H1 (cell line): ENCODE measurements around the gene ELL2.

Experiments used
- BRCA1 ChIP-seq: IDR thresholded peaks from 2 replicates; pipeline ENCODE4 v1.6.1; 2012; ENCODE audit warnings: low read depth, low read length, improper control_type of control experiment
- CREB1 ChIP-seq: IDR thresholded peaks from 2 replicates; pipeline ENCODE4 v1.6.1; 2012; ENCODE audit warnings: inconsistent platforms
- CTCF ChIP-seq, 3 experiments: IDR thresholded peaks; 1 replicate in 2 of 3; 2 replicates in 1 of 3; pipeline versions ENCODE4 v1.5.1 to v1.6.1; 2011; ENCODE audit warnings: low read length in 3 of 3, mild to moderate bottlenecking in 3 of 3, inconsistent platforms in 2 of 3, low read depth in 1 of 3, moderate library complexity in 1 of 3; ENCODE audit not compliant: insufficient read depth in 1 of 3; ENCODE audit errors: control extremely low read depth in 1 of 3
- EZH2 ChIP-seq: fragments of 200-600 bp; sonication (generic); IDR thresholded peaks from 2 replicates; pipeline ENCODE4 v1.7.1; 2012; ENCODE audit warnings: low read depth, mild to moderate bottlenecking, moderate library complexity, low read length, inconsistent platforms; ENCODE audit not compliant: severe bottlenecking
- GABPA ChIP-seq: IDR thresholded peaks from 2 replicates; pipeline ENCODE4 v1.6.1; 2011; ENCODE audit warnings: mild to moderate bottlenecking, low read length, moderate library complexity, borderline replicate concordance; ENCODE audit not compliant: insufficient read depth
- JUND ChIP-seq: IDR thresholded peaks from 2 replicates; pipeline ENCODE4 v1.6.1; 2011; ENCODE audit warnings: mild to moderate bottlenecking, improper control_type of control experiment, low read length
- MAX ChIP-seq: IDR thresholded peaks from 2 replicates; pipeline ENCODE4 v1.6.1; 2012; ENCODE audit warnings: inconsistent platforms
- POLR2A ChIP-seq, 2 experiments: IDR thresholded peaks; 1 replicate in 1 of 2; 2 replicates in 1 of 2; pipeline ENCODE4 v1.6.1; 2011; ENCODE audit warnings: low read depth in 2 of 2, low read length in 2 of 2, mild to moderate bottlenecking in 2 of 2; ENCODE audit errors: control extremely low read depth in 1 of 2
- POLR2AphosphoS5 ChIP-seq: IDR thresholded peaks from 2 replicates; pipeline ENCODE4 v1.6.1; 2011; ENCODE audit warnings: low read depth, low read length
- RBBP5 ChIP-seq: IDR thresholded peaks from 2 replicates; pipeline ENCODE4 v1.7.1; 2012; ENCODE audit warnings: low read depth, mild to moderate bottlenecking, inconsistent platforms, low read length, moderate library complexity, borderline replicate concordance
- RXRA ChIP-seq: IDR thresholded peaks from 2 replicates; pipeline ENCODE4 v1.6.1; 2011; ENCODE audit warnings: low read depth, mild to moderate bottlenecking, low read length, moderate library complexity; ENCODE audit not compliant: insufficient read depth
- SP2 ChIP-seq: IDR thresholded peaks from 2 replicates; pipeline ENCODE4 v1.6.1; 2012; ENCODE audit warnings: mild to moderate bottlenecking, low read length, inconsistent platforms
- SRF ChIP-seq: IDR thresholded peaks from 2 replicates; pipeline ENCODE4 v1.6.1; 2011; ENCODE audit warnings: mild to moderate bottlenecking, low read depth, low read length, moderate library complexity
- USF2 ChIP-seq: IDR thresholded peaks from 2 replicates; pipeline ENCODE4 v1.6.1; 2011; ENCODE audit warnings: low read length, improper control_type of control experiment

- no peak for TF ChIP-seq CTCF (IDR thresholded peaks at IDR 0.05; ENCODE audit: control extremely low read depth in 1 of 3, insufficient read depth in 1 of 3, low read depth in 1 of 3, low read length in 3 of 3)
- no peak for TF ChIP-seq JUND
- TF ChIP-seq BRCA1 = no peak
- no peak for TF ChIP-seq GABPA
- TF ChIP-seq POLR2A (IDR thresholded peaks at IDR 0.05; ENCODE audit: control extremely low read depth in 1 of 2, low read depth in 2 of 2, low read length in 2 of 2) = no peak
- no peak for TF ChIP-seq RBBP5
- TF ChIP-seq USF2 = no peak
- no peak for TF ChIP-seq EZH2
- TF ChIP-seq SP2 = no peak
- no peak for TF ChIP-seq RXRA
- no peak for TF ChIP-seq CREB1
- TF ChIP-seq SRF = no peak
- no peak for TF ChIP-seq MAX
- no peak for TF ChIP-seq POLR2AphosphoS5
Observed at GRCh38 chr5:95884511-95884910, 77.1 kb downstream of the ELL2 start.
